Kidney glomerular epithelial cell (primary cell): ENCODE results near the gene OR1G1.
"Not testable (repeated sequence)": the region's sequence is repeated elsewhere in the genome, so short reads cannot be mapped to it uniquely, and the experiment has no call there.

Source experiments
- DNase-seq: peaks from one replicate; lab custom pipeline; 2025; lab: John Stamatoyannopoulos, UW

The OR1G1 gene

DNA sequence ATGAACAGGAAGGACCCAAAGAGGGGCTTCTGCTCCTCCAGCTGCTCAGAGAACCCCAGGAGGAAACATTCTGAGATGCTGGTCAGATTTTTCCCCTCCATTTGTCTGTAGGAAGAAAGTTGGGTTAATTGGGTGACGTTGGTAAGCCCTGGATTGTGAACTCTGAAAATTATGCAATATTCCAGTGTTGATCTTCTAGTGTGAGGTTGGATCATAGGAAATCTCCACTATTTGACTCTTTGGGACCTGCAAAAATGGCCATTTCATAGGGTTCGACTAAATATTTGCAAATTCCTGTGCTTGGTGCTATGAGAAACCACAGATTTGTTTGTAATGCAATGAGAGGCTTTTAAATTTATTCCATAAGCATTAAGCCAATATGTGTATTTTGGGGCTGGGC, at the start of gene OR1G1:
TSS of gene OR1G1 (minus strand) at position 101 of the 400 bp plus-strand sequence. CDS start at position 101, 0 bp downstream.
- DNase-seq, result no peak

DNA sequence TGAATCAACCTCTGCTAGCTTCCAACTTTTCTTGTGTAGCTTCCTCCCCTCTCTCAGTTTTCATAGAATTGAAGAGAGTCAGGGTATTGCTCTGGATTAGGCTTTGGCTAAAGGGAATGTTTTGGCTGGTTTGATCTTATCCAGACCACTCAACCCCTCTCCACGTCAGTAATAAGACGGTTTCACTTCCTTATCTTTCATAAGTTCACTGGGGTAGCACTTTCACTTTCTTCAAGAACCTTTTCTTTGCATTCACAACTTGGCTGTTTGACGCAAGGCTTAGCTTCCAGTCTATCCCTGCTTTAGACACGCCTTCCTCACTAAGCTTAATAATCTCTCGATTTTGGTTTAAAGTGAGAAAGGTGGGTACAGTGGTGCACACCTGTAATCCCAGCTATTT, 40.2 kb upstream of the OR1G1 start:
- no peak for DNase-seq

DNA sequence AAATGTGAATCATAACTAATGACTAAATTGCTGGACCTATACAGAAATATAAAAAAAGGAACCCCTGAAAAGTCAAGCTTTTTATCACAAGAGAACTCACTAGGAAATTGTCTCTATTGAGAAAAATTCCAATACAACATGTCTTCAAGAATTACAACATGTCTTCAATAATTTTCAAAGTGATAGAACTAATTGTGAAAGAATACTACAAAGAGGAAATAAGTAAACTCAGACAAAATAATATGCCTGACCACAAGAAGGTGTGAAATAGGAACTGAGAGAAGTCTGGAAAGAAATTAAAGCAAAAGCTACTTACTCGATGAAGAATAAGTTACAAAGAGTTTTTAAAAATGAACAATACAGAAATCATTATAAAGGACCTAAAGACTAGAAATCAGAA, 29.9 kb upstream of the OR1G1 start:
- DNase-seq, result no peak

DNA sequence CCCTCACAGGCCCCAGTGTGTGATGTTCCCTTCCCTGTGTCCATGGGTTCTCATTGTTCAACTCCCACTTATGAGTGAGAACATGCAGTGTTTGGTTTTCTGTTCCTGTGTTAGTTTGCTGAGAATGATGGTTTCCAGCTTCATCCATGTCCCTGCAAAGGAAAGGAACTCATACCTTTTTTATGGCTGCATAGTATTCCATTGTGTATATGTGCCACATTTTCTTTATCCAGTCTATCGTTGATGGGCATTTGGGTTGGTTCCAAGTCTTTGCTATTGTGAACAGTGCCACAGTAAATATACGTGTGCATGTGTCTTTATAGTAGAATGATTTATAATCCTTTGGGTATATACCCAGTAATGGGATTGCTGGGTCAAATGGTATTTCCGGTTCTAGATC, 10.1 kb upstream of the OR1G1 start:
- DNase-seq, result not testable (repeated sequence)

DNA sequence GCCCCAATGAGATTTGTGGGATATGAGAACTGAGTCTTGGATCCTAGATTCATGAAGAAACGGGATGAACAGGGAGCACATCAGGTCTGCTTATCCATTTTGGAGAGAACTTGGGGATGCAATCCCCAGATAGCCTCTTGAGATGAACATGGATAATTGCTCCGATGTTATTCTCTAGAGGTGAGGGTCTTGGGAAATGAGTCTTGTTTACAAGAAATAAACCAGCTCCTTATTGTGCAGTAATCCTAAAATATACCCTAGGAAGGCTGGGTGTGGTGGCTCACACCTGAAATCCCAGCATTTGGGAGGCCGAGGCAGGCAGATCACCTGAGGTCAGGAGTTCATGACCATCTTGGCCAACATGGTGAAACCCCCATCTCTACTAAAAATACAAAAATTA, 23.0 kb downstream of the OR1G1 start, which contains the start of gene OR1D2:
TSS of gene OR1D2 (minus strand) at position 101 of the 400 bp plus-strand sequence. CDS start 11,426 bp downstream, outside the sequence.
- DNase-seq, result no peak
